Measurements from ENCODE around the gene COQ8A. TPM values are rescaled to one million over a fixed set of nuclear protein-coding genes. Genes with fewer than 3 reads are reported as not detected.

The COQ8A gene
- total and polyA plus RNA-seq, 10 of the 15 experiments (the other 5 are each of a cell fraction or from before 2014, with no cell fraction given) = 0.72 to 24.8 (median 12.1) TPM

DNA sequence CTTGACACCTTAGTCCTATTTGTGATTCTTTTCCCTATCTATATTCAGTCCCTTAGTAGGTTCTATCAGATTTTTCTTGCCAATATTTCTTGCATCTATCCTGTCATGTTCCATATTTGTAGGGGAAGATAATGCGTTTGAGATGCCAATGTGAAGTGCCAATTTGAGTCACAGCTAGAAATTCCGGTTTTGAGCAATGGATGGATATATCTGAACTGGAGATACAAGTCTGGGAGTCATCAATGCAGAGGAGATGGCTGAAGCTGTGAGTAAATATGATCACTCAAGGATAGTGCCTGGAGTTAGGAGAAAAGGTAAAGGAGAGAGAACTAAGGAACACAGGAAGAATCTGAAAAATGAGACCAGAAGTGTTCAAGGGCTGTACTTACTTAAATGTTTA lies 93.8 kb downstream of the COQ8A start (continued):
- TF ChIP-seq KLF5 (IDR thresholded peaks at IDR 0.05; ENCODE audit: partially characterized antibody) = no peak
- TF ChIP-seq ZNF622 (IDR thresholded peaks at IDR 0.05) = no peak

GRCh38 chr1:227035316-227035715 lies 95.2 kb downstream of the COQ8A start:
- H3K9ac ChIP-seq (ENCODE audit: control insufficient read depth, insufficient read depth, low read length) = no peak overlapping the region
- FAIRE-seq (no peak), DNase-seq (ENCODE audit: low read depth, low spot score) (no peak), ATAC-seq (no peak)
- no TSS peak for BruUV-seq (replicated peaks)
- H4K20me1 ChIP-seq (ENCODE audit: control insufficient read depth, insufficient read depth) = no peaks in the 10 kb centered on the region
- ChIA-PET CTCF (interaction anchor here (0.5 kb wide), 1 partner anchor 13 kb away, joined by 3 read pairs; no protein-coding TSS in a partner anchor), RAD21 (ENCODE audit: unreplicated experiment) (no interaction called here), SMC1A (ENCODE audit: uncharacterized antibody, unreplicated experiment) (interaction anchor here (1.1 to 1.2 kb wide), 2 partner anchors 9 to 38 kb away, joined by 3 read pairs; no protein-coding TSS in a partner anchor), POLR2A (no interaction called here)
- no peaks in the 10 kb centered on the region for H3K36me3 ChIP-seq (ENCODE audit: control insufficient read depth in 2 of 2, insufficient read depth in 2 of 2, low read length in 1 of 2)
- H2AFZ ChIP-seq (ENCODE audit: control insufficient read depth, low read depth, low read length) = no peak overlapping the region
- H3K9me3 ChIP-seq (replicated peaks; ENCODE audit: control insufficient read depth, insufficient read depth, low read length) = no peaks in the 10 kb centered on the region
- intact Hi-C loops (cut with micrococcal nuclease; ENCODE audit: unreplicated experiment) (no loop called here), in situ Hi-C loops (cut with MboI) (no loop called here)
- H3K4me3 ChIP-seq = no peak overlapping the region
- H3K27ac ChIP-seq (ENCODE audit: control insufficient read depth, insufficient read depth) = no peak overlapping the region
- TF ChIP-seq PML (IDR thresholded peaks at IDR 0.05; ENCODE audit: low read length) (no peak), SUZ12 (IDR thresholded peaks at IDR 0.05; ENCODE audit: unreplicated experiment) (no peak), MEF2B (IDR thresholded peaks at IDR 0.05; ENCODE audit: partially characterized antibody, poor library complexity, severe bottlenecking) (no peak), RFX5 (IDR thresholded peaks at IDR 0.05; ENCODE audit: low read depth, low read length) (no peak), EP300 (IDR thresholded peaks at IDR 0.05; ENCODE audit: borderline replicate concordance in 1 of 2, control insufficient read depth in 1 of 2, low read depth in 2 of 2, low read length in 2 of 2) (no peak), PBX3 (IDR thresholded peaks at IDR 0.05; ENCODE audit: insufficient replicate concordance, low read depth, low read length) (no peak), FOXM1 (IDR thresholded peaks at IDR 0.05; ENCODE audit: low read depth, low read length) (no peak)
- no peaks in the 10 kb centered on the region for H3K4me1 ChIP-seq (ENCODE audit: control insufficient read depth, insufficient read depth, low read length)
- no peak overlapping the region for H3K4me2 ChIP-seq (ENCODE audit: control insufficient read depth, insufficient read depth)
- H3K79me2 ChIP-seq (ENCODE audit: control insufficient read depth, insufficient read depth, low read length) = no peaks in the 10 kb centered on the region
- no peaks in the 10 kb centered on the region for H3K27me3 ChIP-seq (replicated peaks in 1 of 2; ENCODE audit: control insufficient read depth in 2 of 2, insufficient read depth in 2 of 2, low read length in 1 of 2)
- 35% methylated on average over 2 of the region's 2 CpGs for WGBS (ENCODE audit: insufficient coverage, insufficient replicate concordance, low lambda C conversion rate, missing lambda C conversion rate)

All from GM12878 (cell line).